PC-3 (cell line): Measurements from ENCODE around the gene RSU1.

Source experiments
- EZH2phosphoT487 ChIP-seq: fragments of 300-600 bp; sonication (generic); IDR thresholded peaks from 2 replicates; pipeline ENCODE4 v1.6.1; 2018; ENCODE audit warnings: mild to moderate bottlenecking, antibody characterized with exemption, low read length, borderline replicate concordance
- TF ChIP-seq, protein P1 (sequence below): fragments of 300-600 bp; sonication (generic); conservative IDR thresholded peaks from 2 replicates; pipeline ENCODE4 v1.5.1; 2017; ENCODE audit warnings: antibody characterized with exemption, low read depth, mild to moderate bottlenecking, low read length

DNA sequence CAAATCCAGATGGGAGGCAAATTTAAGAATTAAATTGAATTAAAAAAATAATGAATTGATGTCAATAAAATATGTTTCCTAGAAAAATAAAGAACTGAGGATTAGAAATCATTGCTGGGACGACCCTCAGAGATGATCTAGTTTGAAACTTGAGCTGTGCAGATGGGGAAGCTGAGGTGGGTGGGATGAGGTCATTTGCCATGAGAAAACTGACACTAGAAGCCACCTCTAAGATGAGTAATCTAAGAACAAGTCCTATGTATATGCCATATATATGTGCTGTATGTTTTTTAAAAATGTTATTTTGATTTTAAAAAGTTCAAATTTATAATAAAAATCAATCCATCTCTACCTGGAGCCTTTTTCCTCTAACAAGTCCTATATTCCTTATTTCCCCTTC lies 135.7 kb downstream of the RSU1 start:
- TF ChIP-seq, protein P1, sequence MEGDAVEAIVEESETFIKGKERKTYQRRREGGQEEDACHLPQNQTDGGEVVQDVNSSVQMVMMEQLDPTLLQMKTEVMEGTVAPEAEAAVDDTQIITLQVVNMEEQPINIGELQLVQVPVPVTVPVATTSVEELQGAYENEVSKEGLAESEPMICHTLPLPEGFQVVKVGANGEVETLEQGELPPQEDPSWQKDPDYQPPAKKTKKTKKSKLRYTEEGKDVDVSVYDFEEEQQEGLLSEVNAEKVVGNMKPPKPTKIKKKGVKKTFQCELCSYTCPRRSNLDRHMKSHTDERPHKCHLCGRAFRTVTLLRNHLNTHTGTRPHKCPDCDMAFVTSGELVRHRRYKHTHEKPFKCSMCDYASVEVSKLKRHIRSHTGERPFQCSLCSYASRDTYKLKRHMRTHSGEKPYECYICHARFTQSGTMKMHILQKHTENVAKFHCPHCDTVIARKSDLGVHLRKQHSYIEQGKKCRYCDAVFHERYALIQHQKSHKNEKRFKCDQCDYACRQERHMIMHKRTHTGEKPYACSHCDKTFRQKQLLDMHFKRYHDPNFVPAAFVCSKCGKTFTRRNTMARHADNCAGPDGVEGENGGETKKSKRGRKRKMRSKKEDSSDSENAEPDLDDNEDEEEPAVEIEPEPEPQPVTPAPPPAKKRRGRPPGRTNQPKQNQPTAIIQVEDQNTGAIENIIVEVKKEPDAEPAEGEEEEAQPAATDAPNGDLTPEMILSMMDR = no peak
- no peak for TF ChIP-seq EZH2phosphoT487
